ENCODE data around the gene WDFY2. TPM values are rescaled to one million over a fixed set of nuclear protein-coding genes. Genes with fewer than 3 reads are reported as not detected.
"Not testable (repeated sequence)": the region's sequence is repeated elsewhere in the genome, so short reads cannot be mapped to it uniquely, and the experiment has no call there.

Gene WDFY2
- total RNA-seq, 1 donor from 2014 or later: 6.8 TPM

- no peaks in the 10 kb centered on the region for H3K27me3 ChIP-seq (ENCODE audit: control insufficient read depth in 3 of 3, insufficient read depth in 3 of 3, low read length in 3 of 3)
- H3K4me3 ChIP-seq (ENCODE audit: low read length in 3 of 3): no peak overlapping the region
- no peaks in the 10 kb centered on the region for H3K36me3 ChIP-seq (ENCODE audit: control insufficient read depth in 3 of 3, insufficient read depth in 3 of 3, low read length in 3 of 3)
- no peak overlapping the region for H3K27ac ChIP-seq (ENCODE audit: low read depth, low read length)
- H3K9ac ChIP-seq (ENCODE audit: low read depth in 1 of 3, low read length in 3 of 3): no peak overlapping the region
- no peaks in the 10 kb centered on the region for H3K9me3 ChIP-seq (ENCODE audit: control insufficient read depth in 3 of 3, low read length in 3 of 3)
- H3K4me1 ChIP-seq (ENCODE audit: control insufficient read depth in 3 of 3, insufficient read depth in 3 of 3, low read length in 3 of 3): peaks cover 14 to 25% (median 15%) of the 10 kb centered on the region in 3 donors
Observed at GRCh38 chr13:51587372-51587771, 3.1 kb downstream of the WDFY2 start.

- H3K27me3 ChIP-seq (ENCODE audit: control insufficient read depth in 3 of 3, insufficient read depth in 3 of 3, low read length in 3 of 3): no peaks in the 10 kb centered on the region
- no peak overlapping the region for H3K9ac ChIP-seq (ENCODE audit: low read depth in 1 of 3, low read length in 3 of 3)
- no peak overlapping the region for H3K27ac ChIP-seq (ENCODE audit: low read depth, low read length)
- H3K4me3 ChIP-seq (ENCODE audit: low read length in 3 of 3): no peak overlapping the region
- H3K36me3 ChIP-seq (ENCODE audit: control insufficient read depth in 3 of 3, insufficient read depth in 3 of 3, low read length in 3 of 3): no peaks in the 10 kb centered on the region
- H3K9me3 ChIP-seq (ENCODE audit: control insufficient read depth in 3 of 3, low read length in 3 of 3): no peaks in the 10 kb centered on the region
- H3K4me1 ChIP-seq (ENCODE audit: control insufficient read depth in 3 of 3, insufficient read depth in 3 of 3, low read length in 3 of 3): peaks cover 11 to 21% (median 11%) of the 10 kb centered on the region in 3 donors
Observed at GRCh38 chr13:51588406-51588949, 4.2 kb downstream of the WDFY2 start.

- Histone ChIP-seq H3K27ac (ENCODE audit: low read depth, low read length) (no peak overlapping the region), H3K27me3 (ENCODE audit: control insufficient read depth in 3 of 3, insufficient read depth in 3 of 3, low read length in 3 of 3) (no peaks in the 10 kb centered on the region), H3K36me3 (ENCODE audit: control insufficient read depth in 3 of 3, insufficient read depth in 3 of 3, low read length in 3 of 3) (no peaks in the 10 kb centered on the region), H3K4me3 (ENCODE audit: low read length in 3 of 3) (no peak overlapping the region), H3K4me1 (ENCODE audit: control insufficient read depth in 3 of 3, insufficient read depth in 3 of 3, low read length in 3 of 3) (peaks cover 9 to 19% (median 10%) of the 10 kb centered on the region in 3 donors), H3K9ac (ENCODE audit: low read depth in 1 of 3, low read length in 3 of 3) (no peak overlapping the region), H3K9me3 (ENCODE audit: control insufficient read depth in 3 of 3, low read length in 3 of 3) (no peaks in the 10 kb centered on the region)
Observed at GRCh38 chr13:51589793-51590192, 5.5 kb downstream of the WDFY2 start.

- Histone ChIP-seq H3K27ac (ENCODE audit: low read depth, low read length) (no peak overlapping the region), H3K27me3 (ENCODE audit: control insufficient read depth in 3 of 3, insufficient read depth in 3 of 3, low read length in 3 of 3) (no peaks in the 10 kb centered on the region), H3K9ac (ENCODE audit: low read depth in 1 of 3, low read length in 3 of 3) (no peak overlapping the region), H3K4me3 (ENCODE audit: low read length in 3 of 3) (peak overlapping the region in 1 of 3 donors; percentile 20), H3K9me3 (ENCODE audit: control insufficient read depth in 3 of 3, low read length in 3 of 3) (no peaks in the 10 kb centered on the region), H3K36me3 (ENCODE audit: control insufficient read depth in 3 of 3, insufficient read depth in 3 of 3, low read length in 3 of 3) (no peaks in the 10 kb centered on the region), H3K4me1 (ENCODE audit: control insufficient read depth in 3 of 3, insufficient read depth in 3 of 3, low read length in 3 of 3) (peaks cover 3 to 14% (median 7%) of the 10 kb centered on the region in 3 donors)
Observed at GRCh38 chr13:51590231-51590970, 6.1 kb downstream of the WDFY2 start.

- peaks cover 0 to 10% (median 7%) of the 10 kb centered on the region in 3 donors for H3K4me1 ChIP-seq (ENCODE audit: control insufficient read depth in 3 of 3, insufficient read depth in 3 of 3, low read length in 3 of 3)
- H3K9me3 ChIP-seq (ENCODE audit: control insufficient read depth in 3 of 3, low read length in 3 of 3): no peaks in the 10 kb centered on the region
- no peaks in the 10 kb centered on the region for H3K36me3 ChIP-seq (ENCODE audit: control insufficient read depth in 3 of 3, insufficient read depth in 3 of 3, low read length in 3 of 3)
- peak overlapping the region in 1 of 3 donors; percentile 20 for H3K4me3 ChIP-seq (ENCODE audit: low read length in 3 of 3)
- no peak overlapping the region for H3K27ac ChIP-seq (ENCODE audit: low read depth, low read length)
- no peak overlapping the region for H3K9ac ChIP-seq (ENCODE audit: low read depth in 1 of 3, low read length in 3 of 3)
- H3K27me3 ChIP-seq (ENCODE audit: control insufficient read depth in 3 of 3, insufficient read depth in 3 of 3, low read length in 3 of 3): no peaks in the 10 kb centered on the region
Observed at GRCh38 chr13:51590971-51591627, 6.8 kb downstream of the WDFY2 start.

- not testable (repeated sequence) for H3K4me3 ChIP-seq (ENCODE audit: low read length in 3 of 3); H3K9ac ChIP-seq (ENCODE audit: low read depth in 1 of 3, low read length in 3 of 3); H3K9me3 ChIP-seq (ENCODE audit: control insufficient read depth in 3 of 3, low read length in 3 of 3); H3K4me1 ChIP-seq (ENCODE audit: control insufficient read depth in 3 of 3, insufficient read depth in 3 of 3, low read length in 3 of 3); H3K27ac ChIP-seq (ENCODE audit: low read depth, low read length); H3K27me3 ChIP-seq (ENCODE audit: control insufficient read depth in 3 of 3, insufficient read depth in 3 of 3, low read length in 3 of 3); H3K36me3 ChIP-seq (ENCODE audit: control insufficient read depth in 3 of 3, insufficient read depth in 3 of 3, low read length in 3 of 3)
Observed at GRCh38 chr13:51591938-51592337, 7.7 kb downstream of the WDFY2 start.

- Histone ChIP-seq H3K4me1 (ENCODE audit: control insufficient read depth in 3 of 3, insufficient read depth in 3 of 3, low read length in 3 of 3) (peaks cover 0 to 10% (median 7%) of the 10 kb centered on the region in 3 donors), H3K27me3 (ENCODE audit: control insufficient read depth in 3 of 3, insufficient read depth in 3 of 3, low read length in 3 of 3) (no peaks in the 10 kb centered on the region), H3K9me3 (ENCODE audit: control insufficient read depth in 3 of 3, low read length in 3 of 3) (no peaks in the 10 kb centered on the region), H3K27ac (ENCODE audit: low read depth, low read length) (no peak overlapping the region), H3K9ac (ENCODE audit: low read depth in 1 of 3, low read length in 3 of 3) (no peak overlapping the region), H3K4me3 (ENCODE audit: low read length in 3 of 3) (no peak overlapping the region), H3K36me3 (ENCODE audit: control insufficient read depth in 3 of 3, insufficient read depth in 3 of 3, low read length in 3 of 3) (no peaks in the 10 kb centered on the region)
Observed at GRCh38 chr13:51594432-51594831, 10.2 kb downstream of the WDFY2 start.

GRCh38 chr13:51595416-51595815, 11.2 kb downstream of the WDFY2 start:
- Histone ChIP-seq H3K9me3 (ENCODE audit: control insufficient read depth in 3 of 3, low read length in 3 of 3) (no peaks in the 10 kb centered on the region), H3K4me1 (ENCODE audit: control insufficient read depth in 3 of 3, insufficient read depth in 3 of 3, low read length in 3 of 3) (peaks cover 0 to 6% (median 5%) of the 10 kb centered on the region in 3 donors), H3K36me3 (ENCODE audit: control insufficient read depth in 3 of 3, insufficient read depth in 3 of 3, low read length in 3 of 3) (no peaks in the 10 kb centered on the region), H3K4me3 (ENCODE audit: low read length in 3 of 3) (no peak overlapping the region), H3K27ac (ENCODE audit: low read depth, low read length) (no peak overlapping the region), H3K27me3 (ENCODE audit: control insufficient read depth in 3 of 3, insufficient read depth in 3 of 3, low read length in 3 of 3) (no peaks in the 10 kb centered on the region), H3K9ac (ENCODE audit: low read depth in 1 of 3, low read length in 3 of 3) (no peak overlapping the region)

- Histone ChIP-seq H3K9me3 (ENCODE audit: control insufficient read depth in 3 of 3, low read length in 3 of 3) (no peaks in the 10 kb centered on the region), H3K4me1 (ENCODE audit: control insufficient read depth in 3 of 3, insufficient read depth in 3 of 3, low read length in 3 of 3) (no peaks in the 10 kb centered on the region), H3K4me3 (ENCODE audit: low read length in 3 of 3) (no peak overlapping the region), H3K9ac (ENCODE audit: low read depth in 1 of 3, low read length in 3 of 3) (no peak overlapping the region), H3K36me3 (ENCODE audit: control insufficient read depth in 3 of 3, insufficient read depth in 3 of 3, low read length in 3 of 3) (no peaks in the 10 kb centered on the region), H3K27ac (ENCODE audit: low read depth, low read length) (no peak overlapping the region), H3K27me3 (ENCODE audit: control insufficient read depth in 3 of 3, insufficient read depth in 3 of 3, low read length in 3 of 3) (no peaks in the 10 kb centered on the region)
Observed at GRCh38 chr13:51596541-51596940, 12.3 kb downstream of the WDFY2 start.

Data from skeletal muscle tissue (tissue), 4 donors.